Choroid plexus epithelial cell (primary cell): ENCODE data around the gene GLUD1.

ENCODE experiments used
- DNase-seq: peaks from one replicate; pipeline ENCODE4 v3.0.0-alpha.2; 2010; ENCODE audit warnings: low read depth
- H3K4me3 ChIP-seq: 2 replicates; pipeline ENCODE4 v1.5.1; 2011; ENCODE audit warnings: low read depth, mild to moderate bottlenecking, control low read depth, low read length, moderate library complexity
- CTCF ChIP-seq: conservative IDR thresholded peaks from 2 replicates; pipeline ENCODE4 v1.5.1; 2011; ENCODE audit warnings: low read depth, mild to moderate bottlenecking, control low read depth, inconsistent platforms, low read length, moderate library complexity

The GLUD1 gene

GRCh38 chr10:87068281-87068680 is 26.4 kb downstream of the GLUD1 start:
- H3K4me3 ChIP-seq: no peak overlapping the region
- no peak for DNase-seq
- TF ChIP-seq CTCF: no peak

- no peak for TF ChIP-seq CTCF
- H3K4me3 ChIP-seq: no peak overlapping the region
- no peak for DNase-seq
Measured at GRCh38 chr10:87066865-87067264, 27.8 kb downstream of the GLUD1 start.

- DNase-seq: no peak
- no peak for TF ChIP-seq CTCF
- no peak overlapping the region for H3K4me3 ChIP-seq
Measured at GRCh38 chr10:87066178-87066577, 28.5 kb downstream of the GLUD1 start.

GRCh38 chr10:87064651-87065050 is 30.0 kb downstream of the GLUD1 start:
- no peak for TF ChIP-seq CTCF
- DNase-seq: no peak
- H3K4me3 ChIP-seq: no peak overlapping the region

- DNase-seq: no peak
- H3K4me3 ChIP-seq: no peak overlapping the region
- no peak for TF ChIP-seq CTCF
Measured at GRCh38 chr10:87060280-87060928, 34.2 kb downstream of the GLUD1 start.

- no peak overlapping the region for H3K4me3 ChIP-seq
- DNase-seq: no peak
- no peak for TF ChIP-seq CTCF
Measured at GRCh38 chr10:87059401-87059800, 35.2 kb downstream of the GLUD1 start.

- H3K4me3 ChIP-seq: no peak overlapping the region
Measured at GRCh38 chr10:87058171-87058570, 36.5 kb downstream of the GLUD1 start.

More at GRCh38 chr10:87058171-87058570, 36.5 kb downstream of the GLUD1 start:
- DNase-seq: peak; percentile 90
- TF ChIP-seq CTCF: no peak
